Caco-2 (cell line): ENCODE data around the gene TMPRSS4. TPM values are rescaled to one million over a fixed set of nuclear protein-coding genes. Genes with fewer than 3 reads are reported as not detected.
A peak's percentile ranks its signal among the peaks of the same experiment; 100 is the strongest.

Source experiments
- BruUV-seq: library from RNA; stranded (reverse); fragments of 400-500 nt; replicated peaks from 2 replicates; lab custom pipeline; 2021; lab: Mats Ljungman, UMichigan
- CTCF ChIA-PET: fragments of 300-600 bp; sonication (Branson Sonifier 250); formaldehyde crosslinking; loops from one replicate; lab custom pipeline; 2022; ENCODE audit warnings: antibody characterized with exemption; lab: Charles Lee
- POLR2A ChIA-PET: fragments of 300-600 bp; sonication (Branson Sonifier 250); formaldehyde crosslinking; loops from one replicate; lab custom pipeline; 2022; ENCODE audit warnings: antibody characterized with exemption; lab: Charles Lee
- DNase-seq, 2 experiments: peaks; one replicate each; pipeline versions ENCODE4 v3.0.0 to v3.0.0-alpha.2; 2020 to 2022
- H3K27me3 ChIP-seq: replicated peaks from 2 replicates; pipeline ENCODE4 v1.6.0; 2011; ENCODE audit warnings: low read length; ENCODE audit not compliant: control insufficient read depth, insufficient read depth
- H3K36me3 ChIP-seq: 2 replicates; pipeline ENCODE4 v1.5.1; 2011; ENCODE audit warnings: low read length; ENCODE audit not compliant: control insufficient read depth, insufficient read depth
- H3K4me1 ChIP-seq: fragments of 250-450 bp; sonication (Bioruptor Pico); 2 replicates; pipeline ENCODE4 v1.5.1; 2020; ENCODE audit warnings: mild to moderate bottlenecking
- H3K4me3 ChIP-seq: 2 replicates; pipeline ENCODE4 v1.5.1; 2011; ENCODE audit warnings: low read depth, mild to moderate bottlenecking, control low read depth, low read length
- H3K9me3 ChIP-seq: fragments of 250-450 bp; sonication (Bioruptor Pico); 2 replicates; pipeline ENCODE4 v1.5.1; 2020; ENCODE audit warnings: mild to moderate bottlenecking, moderate library complexity
- H3K27ac Mint-ChIP-seq: one replicate; pipeline ENCODE4 v1.8.0; 2022; ENCODE audit warnings: mixed read lengths; ENCODE audit not compliant: unreplicated experiment
- H3K27me3 Mint-ChIP-seq: one replicate; pipeline ENCODE4 v1.8.0; 2022; ENCODE audit warnings: mixed read lengths; ENCODE audit not compliant: insufficient read depth, unreplicated experiment
- H3K36me3 Mint-ChIP-seq: one replicate; pipeline ENCODE4 v1.8.0; 2022; ENCODE audit warnings: mild to moderate bottlenecking, mixed read lengths; ENCODE audit not compliant: insufficient read depth, unreplicated experiment
- H3K4me1 Mint-ChIP-seq: one replicate; pipeline ENCODE4 v1.8.0; 2022; ENCODE audit warnings: low read depth, mixed read lengths; ENCODE audit not compliant: unreplicated experiment
- H3K4me3 Mint-ChIP-seq: one replicate; pipeline ENCODE4 v1.8.0; 2022; ENCODE audit warnings: mild to moderate bottlenecking, moderate library complexity, mixed read lengths; ENCODE audit not compliant: unreplicated experiment
- H3K9me3 Mint-ChIP-seq: one replicate; pipeline ENCODE4 v1.8.0; 2022; ENCODE audit warnings: mixed read lengths; ENCODE audit not compliant: unreplicated experiment
- intact Hi-C: fragments of 100-400 bp; cut with micrococcal nuclease; formaldehyde crosslinking; loops from one replicate; pipeline ENCODE4 v1.10.0; 2022; ENCODE audit not compliant: unreplicated experiment
- total RNA-seq: library from RNA; stranded (reverse); gene quantifications from 2 replicates; pipeline ENCODE4 v1.2.3, GENCODE V29; 2022
- TF ChIP-seq, protein P1 (sequence below), 2 experiments: fragments of 200-600 bp in 1 of 2; IDR thresholded peaks; 1 replicate in 1 of 2; 2 replicates in 1 of 2; pipeline versions ENCODE4 v1.5.1 to v1.8.0; 2011 to 2022; ENCODE audit warnings: antibody characterized with exemption in 1 of 2, control low read depth in 1 of 2, inconsistent platforms in 1 of 2, low read depth in 1 of 2, low read length in 1 of 2, mild to moderate bottlenecking in 1 of 2, moderate library complexity in 1 of 2; ENCODE audit not compliant: insufficient read depth in 1 of 2, severe bottlenecking in 1 of 2, unreplicated experiment in 1 of 2

Gene TMPRSS4
- total RNA-seq, 1 experiment from 2014 or later, result 86.4 TPM

- no peaks in the 10 kb centered on the region for H3K36me3 Mint-ChIP-seq
- H3K27ac Mint-ChIP-seq, result no peak overlapping the region
- peaks cover 13% of the 10 kb centered on the region for H3K4me1 Mint-ChIP-seq
- Histone ChIP-seq H3K4me1 (peaks cover 12% of the 10 kb centered on the region), H3K9me3 (no peaks in the 10 kb centered on the region; the same call in 1 of the 2 replicates), H3K4me3 (no peak overlapping the region), H3K27me3 (no peaks in the 10 kb centered on the region), H3K36me3 (no peaks in the 10 kb centered on the region)
- peak in 1 of 2 experiments; percentile 33 for DNase-seq
- intact Hi-C loops, result no loop called here
- H3K27me3 Mint-ChIP-seq, result no peaks in the 10 kb centered on the region
- H3K9me3 Mint-ChIP-seq, result peaks cover 12% of the 10 kb centered on the region
- TF ChIP-seq, protein P1, sequence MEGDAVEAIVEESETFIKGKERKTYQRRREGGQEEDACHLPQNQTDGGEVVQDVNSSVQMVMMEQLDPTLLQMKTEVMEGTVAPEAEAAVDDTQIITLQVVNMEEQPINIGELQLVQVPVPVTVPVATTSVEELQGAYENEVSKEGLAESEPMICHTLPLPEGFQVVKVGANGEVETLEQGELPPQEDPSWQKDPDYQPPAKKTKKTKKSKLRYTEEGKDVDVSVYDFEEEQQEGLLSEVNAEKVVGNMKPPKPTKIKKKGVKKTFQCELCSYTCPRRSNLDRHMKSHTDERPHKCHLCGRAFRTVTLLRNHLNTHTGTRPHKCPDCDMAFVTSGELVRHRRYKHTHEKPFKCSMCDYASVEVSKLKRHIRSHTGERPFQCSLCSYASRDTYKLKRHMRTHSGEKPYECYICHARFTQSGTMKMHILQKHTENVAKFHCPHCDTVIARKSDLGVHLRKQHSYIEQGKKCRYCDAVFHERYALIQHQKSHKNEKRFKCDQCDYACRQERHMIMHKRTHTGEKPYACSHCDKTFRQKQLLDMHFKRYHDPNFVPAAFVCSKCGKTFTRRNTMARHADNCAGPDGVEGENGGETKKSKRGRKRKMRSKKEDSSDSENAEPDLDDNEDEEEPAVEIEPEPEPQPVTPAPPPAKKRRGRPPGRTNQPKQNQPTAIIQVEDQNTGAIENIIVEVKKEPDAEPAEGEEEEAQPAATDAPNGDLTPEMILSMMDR (IDR thresholded peaks at IDR 0.05; ENCODE audit: insufficient read depth in 1 of 2, low read depth in 1 of 2, low read length in 1 of 2, severe bottlenecking in 1 of 2, unreplicated experiment in 1 of 2), result no peak
- BruUV-seq, result no TSS peak
- POLR2A ChIA-PET, result no interaction called here
- CTCF ChIA-PET, result no interaction called here
- H3K4me3 Mint-ChIP-seq, result no peak overlapping the region
These were observed 17.5 kb upstream of the TMPRSS4 start for GRCh38 chr11:118059246-118059940.

GRCh38 chr11:118060081-118060661 is 16.7 kb upstream of the TMPRSS4 start:
- intact Hi-C loops, result no loop called here
- no peak overlapping the region for H3K4me3 ChIP-seq
- DNase-seq, result peak in 1 of 2 experiments; percentile 37
- no peaks in the 10 kb centered on the region; the same call in 1 of the 2 replicates for H3K9me3 ChIP-seq
- Mint-ChIP-seq H3K36me3 (no peaks in the 10 kb centered on the region), H3K27me3 (no peaks in the 10 kb centered on the region), H3K4me3 (no peak overlapping the region), H3K9me3 (peaks cover 12% of the 10 kb centered on the region), H3K4me1 (peaks cover 13% of the 10 kb centered on the region), H3K27ac (no peak overlapping the region)
- no TSS peak for BruUV-seq
- POLR2A ChIA-PET, result no interaction called here
- H3K4me1 ChIP-seq, result peaks cover 12% of the 10 kb centered on the region
- TF ChIP-seq, protein P1 (IDR thresholded peaks at IDR 0.05; ENCODE audit: insufficient read depth in 1 of 2, low read depth in 1 of 2, low read length in 1 of 2, severe bottlenecking in 1 of 2, unreplicated experiment in 1 of 2), result no peak
- H3K27me3 ChIP-seq, result no peaks in the 10 kb centered on the region
- no peaks in the 10 kb centered on the region for H3K36me3 ChIP-seq
- CTCF ChIA-PET, result interaction anchor here (1.9 kb wide), 1 partner anchor 113 kb away, joined by 6 read pairs; no protein-coding TSS in a partner anchor

GRCh38 chr11:118060869-118061268 is 16.0 kb upstream of the TMPRSS4 start:
- Mint-ChIP-seq H3K4me1 (peaks cover 13% of the 10 kb centered on the region), H3K27me3 (no peaks in the 10 kb centered on the region), H3K4me3 (no peak overlapping the region), H3K36me3 (no peaks in the 10 kb centered on the region), H3K9me3 (peaks cover 12% of the 10 kb centered on the region), H3K27ac (no peak overlapping the region)
- Histone ChIP-seq H3K4me3 (no peak overlapping the region), H3K27me3 (no peaks in the 10 kb centered on the region), H3K36me3 (no peaks in the 10 kb centered on the region), H3K4me1 (peaks cover 12% of the 10 kb centered on the region), H3K9me3 (no peaks in the 10 kb centered on the region; the same call in 1 of the 2 replicates)
- CTCF ChIA-PET, result interaction anchor here (0.8 to 1.9 kb wide), 2 partner anchors 23 to 114 kb away, joined by 3 to 6 read pairs; no protein-coding TSS in a partner anchor
- intact Hi-C loops, result no loop called here
- TF ChIP-seq, protein P1 (IDR thresholded peaks at IDR 0.05; ENCODE audit: insufficient read depth in 1 of 2, low read depth in 1 of 2, low read length in 1 of 2, severe bottlenecking in 1 of 2, unreplicated experiment in 1 of 2), result no peak
- POLR2A ChIA-PET, result no interaction called here
- BruUV-seq, result no TSS peak
- peak in 1 of 2 experiments; percentile 51 for DNase-seq
